GM12878 (cell line): Measurements from ENCODE around the gene SEBOX. TPM values are rescaled to one million over a fixed set of nuclear protein-coding genes. Genes with fewer than 3 reads are reported as not detected.

Source experiments
- ATAC-seq: fragments of 200-7000 bp; cut with Tn5 transposase; 3 replicates; pipeline ENCODE4 v1.9.1; 2020; ENCODE audit warnings: mild to moderate bottlenecking, moderate library complexity
- BruUV-seq: library from RNA; stranded (reverse); fragments of 400-500 nt; replicated peaks from 2 replicates; lab custom pipeline; 2021; lab: Mats Ljungman, UMichigan
- CTCF ChIA-PET: fragments of 300-600 bp; sonication (Branson Sonifier 250); formaldehyde crosslinking; extraction: SDS; loops from one replicate; lab custom pipeline; 2021; ENCODE audit warnings: inconsistent platforms; lab: Yijun Ruan, JAX
- POLR2A ChIA-PET: fragments of 350-600 bp; formaldehyde crosslinking; extraction: SDS; loops from one replicate; lab custom pipeline; 2021; ENCODE audit warnings: inconsistent platforms; lab: Charles Lee
- RAD21 ChIA-PET: fragments of 300-600 bp; sonication (Branson Sonifier 250); formaldehyde crosslinking; loops from one replicate; lab custom pipeline; 2023; ENCODE audit warnings: antibody characterized with exemption; ENCODE audit not compliant: unreplicated experiment; lab: Charles Lee
- SMC1A ChIA-PET: fragments of 300-600 bp; sonication (Branson Sonifier 250); formaldehyde crosslinking; loops from one replicate; lab custom pipeline; 2023; ENCODE audit not compliant: unreplicated experiment, uncharacterized antibody; lab: Charles Lee
- DNase-seq: peaks from one replicate; pipeline ENCODE4 v3.0.0-alpha.2; 2011; ENCODE audit warnings: low read depth, low spot score
- FAIRE-seq: peaks from 3 replicates; lab custom pipeline; 2011; peaks lifted over from hg19 to GRCh38; lab: Jason Lieb, UNC
- H2AFZ ChIP-seq: 2 replicates; pipeline ENCODE4 v1.6.0; 2011; ENCODE audit warnings: low read depth, low read length, control low read depth; ENCODE audit not compliant: control insufficient read depth
- H3K27ac ChIP-seq: 2 replicates; pipeline ENCODE4 v1.5.1; 2011; ENCODE audit warnings: control low read depth; ENCODE audit not compliant: control insufficient read depth, insufficient read depth
- H3K27me3 ChIP-seq, 2 experiments: replicated peaks in 1 of 2; 2 replicates each; pipeline versions ENCODE4 v1.6.0 to v1.6.1; 2011; ENCODE audit warnings: low read length in 1 of 2; ENCODE audit not compliant: control insufficient read depth in 2 of 2, insufficient read depth in 2 of 2
- H3K36me3 ChIP-seq, 2 experiments: 2 replicates each; pipeline ENCODE4 v1.5.1; 2011; ENCODE audit warnings: low read length in 1 of 2; ENCODE audit not compliant: control insufficient read depth in 2 of 2, insufficient read depth in 2 of 2
- H3K4me1 ChIP-seq: 2 replicates; pipeline ENCODE4 v1.6.1; 2011; ENCODE audit warnings: mild to moderate bottlenecking, low read length, moderate library complexity, mixed read lengths; ENCODE audit not compliant: control insufficient read depth, insufficient read depth
- H3K4me2 ChIP-seq: 2 replicates; pipeline ENCODE4 v1.6.0; 2011; ENCODE audit warnings: control low read depth; ENCODE audit not compliant: control insufficient read depth, insufficient read depth
- H3K4me3 ChIP-seq: fragments of 200-600 bp; sonication (generic); 2 replicates; pipeline ENCODE4 v1.5.1; 2016
- H3K79me2 ChIP-seq: 2 replicates; pipeline ENCODE4 v1.6.0; 2011; ENCODE audit warnings: low read length; ENCODE audit not compliant: control insufficient read depth, insufficient read depth
- H3K9ac ChIP-seq: 2 replicates; pipeline ENCODE4 v1.8.0; 2011; ENCODE audit warnings: low read length, control low read depth, mixed read lengths; ENCODE audit not compliant: control insufficient read depth, insufficient read depth
- H3K9me3 ChIP-seq: replicated peaks from 3 replicates; pipeline ENCODE4 v1.5.1; 2011; ENCODE audit warnings: mild to moderate bottlenecking, low read length; ENCODE audit not compliant: control insufficient read depth, insufficient read depth
- H4K20me1 ChIP-seq: 2 replicates; pipeline ENCODE4 v1.6.0; 2011; ENCODE audit not compliant: control insufficient read depth, insufficient read depth
- BCL11A ChIP-seq: IDR thresholded peaks from 2 replicates; pipeline ENCODE4 v1.6.1; 2011; ENCODE audit warnings: low read depth, low read length
- BCL3 ChIP-seq: IDR thresholded peaks from 2 replicates; pipeline ENCODE4 v1.6.1; 2011; ENCODE audit warnings: borderline replicate concordance, low read depth, mild to moderate bottlenecking, moderate library complexity, low read length; ENCODE audit not compliant: insufficient read depth, poor library complexity, severe bottlenecking
- MXI1 ChIP-seq: fragments of 150-350 bp; IDR thresholded peaks from 2 replicates; pipeline ENCODE4 v1.6.1; 2011; ENCODE audit warnings: low read depth, mild to moderate bottlenecking, inconsistent platforms, low read length, improper control_type of control experiment
- POLR2A ChIP-seq: IDR thresholded peaks from 2 replicates; pipeline ENCODE4 v1.6.1; 2011; ENCODE audit warnings: low read depth, mild to moderate bottlenecking, low read length
- SMAD5 ChIP-seq: IDR thresholded peaks from 2 replicates; pipeline ENCODE4 v1.6.1; 2016; ENCODE audit warnings: antibody characterized with exemption, low read depth
- SMARCA5 ChIP-seq: fragments of 450-650 bp; IDR thresholded peaks from 2 replicates; pipeline ENCODE4 v1.6.1; 2017; ENCODE audit warnings: mild to moderate bottlenecking
- WGBS: methylation state at CpG from one replicate; pipeline ENCODE4 v1.1.6; 2016; ENCODE audit warnings: low lambda C conversion rate; ENCODE audit not compliant: insufficient replicate concordance, insufficient coverage; ENCODE audit errors: missing lambda C conversion rate; 5-methylcytosine and 5-hydroxymethylcytosine counted together
- in situ Hi-C: fragments of 300-500 bp; cut with MboI; formaldehyde crosslinking; loops from 9 replicates; pipeline ENCODE4 v1.14.3; 2018; ENCODE audit warnings: mixed read lengths
- intact Hi-C: fragments of 100-400 bp; cut with micrococcal nuclease; formaldehyde crosslinking; loops from one replicate; pipeline ENCODE4 v1.14.2; 2022; ENCODE audit not compliant: unreplicated experiment
- polyA plus RNA-seq, 11 experiments: library from polyadenylated mRNA; depleted of rRNA in 4 of 11; unstranded in 6 of 11; stranded (reverse) in 5 of 11; fragments of >200 nt; fragmentation: Nextera tagmentation in 4 of 11; fragmentation: Illumina TruSeq in 1 of 11; extraction: Ambion mirVana in 4 of 11; extraction: Trizol in 1 of 11; gene quantifications; 1 replicate in 1 of 11; 2 replicates in 10 of 11; pipeline versions ENCODE4 v1.2.1 to v1.2.3, GENCODE V29; 2011 to 2016; ENCODE audit warnings: inconsistent platforms in 2 of 11, missing spikeins in 2 of 11, low read depth in 1 of 11
- total RNA-seq, 4 experiments: library from RNA; depleted of rRNA in 3 of 4; stranded (reverse); fragments of >200 nt in 3 of 4; fragmentation: Illumina TruSeq in 1 of 4; extraction: Trizol in 1 of 4; gene quantifications; 2 replicates each; pipeline versions ENCODE4 v1.2.1 to v1.2.3, GENCODE V29; 2013 to 2021
- TF ChIP-seq, protein P1 (sequence below): fragments of 450-650 bp; IDR thresholded peaks from 2 replicates; pipeline ENCODE4 v1.6.1; 2016; ENCODE audit warnings: mild to moderate bottlenecking, moderate library complexity, borderline replicate concordance

SEBOX gene
- total and polyA plus RNA-seq, 10 of the 15 experiments (the other 5 are each of a cell fraction or from before 2014, with no cell fraction given) = not detected

- in situ Hi-C loops = loop anchor here (10.0 kb wide), 1 partner anchor 624 kb away; the partner anchor contains the start of gene PHF12
Observed at GRCh38 chr17:28330671-28331070, 34.3 kb downstream of the SEBOX start.

GRCh38 chr17:28328325-28328724, 36.7 kb downstream of the SEBOX start:
- Histone ChIP-seq H3K27ac (no peak overlapping the region; the same call in 1 of the 2 replicates), H3K36me3 (peaks cover 11 to 15% of the 10 kb centered on the region in 2 experiments), H3K4me2 (no peak overlapping the region), H4K20me1 (no peaks in the 10 kb centered on the region; the same call in 1 of the 2 replicates), H3K27me3 (no peaks in the 10 kb centered on the region), H3K79me2 (peaks cover 16% of the 10 kb centered on the region), H2AFZ (no peak overlapping the region), H3K4me1 (peaks cover 6% of the 10 kb centered on the region; the same call in 1 of the 2 replicates), H3K9me3 (no peaks in the 10 kb centered on the region), H3K4me3 (no peak overlapping the region), H3K9ac (no peak overlapping the region)
- no peak for DNase-seq
- CTCF ChIA-PET = interaction anchor here (0.6 kb wide), 1 partner anchor 37 kb away, joined by 3 read pairs; no protein-coding TSS in a partner anchor
- intact Hi-C loops = no loop called here
- RAD21 ChIA-PET = no interaction called here
- in situ Hi-C loops = no loop called here
- no TSS peak for BruUV-seq
- ATAC-seq = no peak
- 94% methylated on average over 4 of the region's 4 CpGs for WGBS
- no peak for FAIRE-seq
- TF ChIP-seq SMAD5 (no peak), BCL3 (no peak), SMARCA5 (no peak)
- TF ChIP-seq, protein P1, sequence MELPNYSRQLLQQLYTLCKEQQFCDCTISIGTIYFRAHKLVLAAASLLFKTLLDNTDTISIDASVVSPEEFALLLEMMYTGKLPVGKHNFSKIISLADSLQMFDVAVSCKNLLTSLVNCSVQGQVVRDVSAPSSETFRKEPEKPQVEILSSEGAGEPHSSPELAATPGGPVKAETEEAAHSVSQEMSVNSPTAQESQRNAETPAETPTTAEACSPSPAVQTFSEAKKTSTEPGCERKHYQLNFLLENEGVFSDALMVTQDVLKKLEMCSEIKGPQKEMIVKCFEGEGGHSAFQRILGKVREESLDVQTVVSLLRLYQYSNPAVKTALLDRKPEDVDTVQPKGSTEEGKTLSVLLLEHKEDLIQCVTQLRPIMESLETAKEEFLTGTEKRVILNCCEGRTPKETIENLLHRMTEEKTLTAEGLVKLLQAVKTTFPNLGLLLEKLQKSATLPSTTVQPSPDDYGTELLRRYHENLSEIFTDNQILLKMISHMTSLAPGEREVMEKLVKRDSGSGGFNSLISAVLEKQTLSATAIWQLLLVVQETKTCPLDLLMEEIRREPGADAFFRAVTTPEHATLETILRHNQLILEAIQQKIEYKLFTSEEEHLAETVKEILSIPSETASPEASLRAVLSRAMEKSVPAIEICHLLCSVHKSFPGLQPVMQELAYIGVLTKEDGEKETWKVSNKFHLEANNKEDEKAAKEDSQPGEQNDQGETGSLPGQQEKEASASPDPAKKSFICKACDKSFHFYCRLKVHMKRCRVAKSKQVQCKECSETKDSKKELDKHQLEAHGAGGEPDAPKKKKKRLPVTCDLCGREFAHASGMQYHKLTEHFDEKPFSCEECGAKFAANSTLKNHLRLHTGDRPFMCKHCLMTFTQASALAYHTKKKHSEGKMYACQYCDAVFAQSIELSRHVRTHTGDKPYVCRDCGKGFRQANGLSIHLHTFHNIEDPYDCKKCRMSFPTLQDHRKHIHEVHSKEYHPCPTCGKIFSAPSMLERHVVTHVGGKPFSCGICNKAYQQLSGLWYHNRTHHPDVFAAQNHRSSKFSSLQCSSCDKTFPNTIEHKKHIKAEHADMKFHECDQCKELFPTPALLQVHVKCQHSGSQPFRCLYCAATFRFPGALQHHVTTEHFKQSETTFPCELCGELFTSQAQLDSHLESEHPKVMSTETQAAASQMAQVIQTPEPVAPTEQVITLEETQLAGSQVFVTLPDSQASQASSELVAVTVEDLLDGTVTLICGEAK = no peak
- POLR2A ChIA-PET = interaction anchor here (0.5 kb wide), 1 partner anchor 175 kb away, joined by 4 read pairs; no protein-coding TSS in a partner anchor
- SMC1A ChIA-PET = interaction anchor here (1.0 kb wide), 1 partner anchor 10 kb away, joined by 3 read pairs; no protein-coding TSS in a partner anchor

More at GRCh38 chr17:28330671-28331070, 34.3 kb downstream of the SEBOX start:
- peaks cover 11 to 15% of the 10 kb centered on the region in 2 experiments for H3K36me3 ChIP-seq
- no peaks in the 10 kb centered on the region; the same call in 1 of the 2 replicates for H4K20me1 ChIP-seq
- RAD21 ChIA-PET = no interaction called here
- H3K9ac ChIP-seq = no peak overlapping the region
- no peak overlapping the region for H3K27ac ChIP-seq
- SMC1A ChIA-PET = interaction anchor here (0.9 to 1.4 kb wide), 2 partner anchors 11 to 22 kb away, joined by 3 to 5 read pairs; partner anchors contain the start of gene TMEM97
- H3K4me1 ChIP-seq = peaks cover 6% of the 10 kb centered on the region; the same call in 1 of the 2 replicates
- H3K9me3 ChIP-seq = no peaks in the 10 kb centered on the region
- BruUV-seq = no TSS peak
- no peak for ATAC-seq
- FAIRE-seq = no peak
- POLR2A ChIA-PET = interaction anchor here (0.6 to 1.1 kb wide), 2 partner anchors 10 to 1164 kb away, joined by 5 read pairs; no protein-coding TSS in a partner anchor
- H3K79me2 ChIP-seq = peaks cover 11% of the 10 kb centered on the region
- H3K27me3 ChIP-seq = no peaks in the 10 kb centered on the region
- DNase-seq = no peak
- intact Hi-C loops = no loop called here
- TF ChIP-seq BCL11A = no peak
- no peak for TF ChIP-seq SMAD5
- TF ChIP-seq POLR2A = peak; percentile 49; the same call in 1 of the 2 replicates
- no peak for TF ChIP-seq MXI1
- H2AFZ ChIP-seq = no peak overlapping the region
- 90% methylated on average over 5 of the region's 5 CpGs for WGBS
- CTCF ChIA-PET = interaction anchor here (1.3 to 1.5 kb wide), 2 partner anchors 9 to 162 kb away, joined by 3 to 4 read pairs; no protein-coding TSS in a partner anchor
- no peak overlapping the region for H3K4me2 ChIP-seq
- no peak overlapping the region for H3K4me3 ChIP-seq
